Endothelial cell of umbilical vein (primary cell): ENCODE data around the gene RER1. TPM values are rescaled to one million over a fixed set of nuclear protein-coding genes. Genes with fewer than 3 reads are reported as not detected.

Source experiments
- BruUV-seq: library from RNA; stranded (reverse); fragments of 400-500 nt; replicated peaks from 2 replicates; lab custom pipeline; 2021; lab: Mats Ljungman, UMichigan
- CTCF ChIA-PET: fragments of 300-600, 350-600 bp; sonication (Branson Sonifier 250); formaldehyde crosslinking; loops from one replicate; lab custom pipeline; 2021; ENCODE audit warnings: antibody characterized with exemption, inconsistent platforms; lab: Charles Lee
- POLR2A ChIA-PET: fragments of 300-600, 350-600 bp; sonication (Branson Sonifier 250); formaldehyde crosslinking; loops from one replicate; lab custom pipeline; 2021; ENCODE audit warnings: antibody characterized with exemption, inconsistent platforms; lab: Charles Lee
- DNase-seq: peaks from one replicate; pipeline ENCODE4 v3.0.0-alpha.2; 2011; ENCODE audit warnings: low read depth, low spot score
- FAIRE-seq: peaks from 2 replicates; lab custom pipeline; 2011; peaks lifted over from hg19 to GRCh38; lab: Jason Lieb, UNC
- H2AFZ ChIP-seq: 2 replicates; pipeline ENCODE4 v1.6.0; 2012; ENCODE audit warnings: low read depth, low read length, control low read depth, inconsistent platforms
- H3K27ac ChIP-seq: 2 replicates; pipeline ENCODE4 v1.5.1; 2011; ENCODE audit warnings: low read depth, mild to moderate bottlenecking, control low read depth, low read length, moderate library complexity; ENCODE audit not compliant: insufficient read depth
- H3K27me3 ChIP-seq, 2 experiments: 2 replicates each; pipeline versions ENCODE4 v1.6.0 to v1.6.1; 2011; ENCODE audit warnings: low read length in 2 of 2, mixed read lengths in 1 of 2; ENCODE audit not compliant: control insufficient read depth in 2 of 2, insufficient read depth in 2 of 2
- H3K36me3 ChIP-seq, 2 experiments: 2 replicates in 1 of 2; 3 replicates in 1 of 2; pipeline ENCODE4 v1.5.1; 2011; ENCODE audit warnings: low read length in 2 of 2, mild to moderate bottlenecking in 1 of 2, moderate library complexity in 1 of 2; ENCODE audit not compliant: control insufficient read depth in 2 of 2, insufficient read depth in 2 of 2; ENCODE audit errors: extremely low read depth in 1 of 2
- H3K4me1 ChIP-seq: 3 replicates; pipeline ENCODE4 v1.5.1; 2011; ENCODE audit warnings: mild to moderate bottlenecking, low read length; ENCODE audit not compliant: control insufficient read depth, insufficient read depth; ENCODE audit errors: extremely low read depth
- H3K4me2 ChIP-seq: 2 replicates; pipeline ENCODE4 v1.6.1; 2011; ENCODE audit warnings: low read length, control low read depth, mixed read lengths; ENCODE audit not compliant: insufficient read depth
- H3K4me3 ChIP-seq, 3 experiments: fragments of 200-600 bp in 1 of 3; sonication (generic), shearing (Covaris generic) in 1 of 3; replicated peaks in 1 of 3; 2 replicates each; pipeline ENCODE4 v1.5.1; 2011 to 2016; ENCODE audit warnings: control low read depth in 3 of 3, low read length in 3 of 3, mild to moderate bottlenecking in 2 of 3, inconsistent platforms in 1 of 3, low read depth in 1 of 3, moderate library complexity in 1 of 3; ENCODE audit not compliant: insufficient read depth in 1 of 3
- H3K79me2 ChIP-seq: 2 replicates; pipeline ENCODE4 v1.6.0; 2012; ENCODE audit warnings: low read length, inconsistent platforms; ENCODE audit not compliant: control insufficient read depth, insufficient read depth
- H3K9ac ChIP-seq: replicated peaks from 2 replicates; pipeline ENCODE3; 2011; ENCODE audit warnings: low read length, control low read depth; ENCODE audit not compliant: insufficient read depth; ENCODE audit errors: extremely low read depth
- H3K9me1 ChIP-seq: replicated peaks from 3 replicates; pipeline ENCODE4 v1.6.0; 2011; ENCODE audit warnings: mild to moderate bottlenecking, low read length; ENCODE audit not compliant: control insufficient read depth, insufficient read depth; ENCODE audit errors: extremely low read depth
- H3K9me3 ChIP-seq: replicated peaks from 2 replicates; pipeline ENCODE4 v1.5.1; 2012; ENCODE audit warnings: low read length, inconsistent platforms; ENCODE audit not compliant: control insufficient read depth, insufficient read depth
- H4K20me1 ChIP-seq: replicated peaks from 2 replicates; pipeline ENCODE3; 2011; ENCODE audit warnings: mild to moderate bottlenecking, low read length; ENCODE audit not compliant: control insufficient read depth, insufficient read depth; ENCODE audit errors: extremely low read depth
- CTCF ChIP-seq, 2 donors: IDR thresholded peaks; 1 replicate in 1 of 2; 2 replicates in 1 of 2; pipeline ENCODE4 v1.5.1; 2011; ENCODE audit warnings: low read length in 2 of 2, mild to moderate bottlenecking in 2 of 2, moderate library complexity in 2 of 2, control low read depth in 1 of 2, inconsistent platforms in 1 of 2, low read depth in 1 of 2; ENCODE audit not compliant: insufficient read depth in 1 of 2; ENCODE audit errors: extremely low read depth in 1 of 2
- EZH2 ChIP-seq: IDR thresholded peaks from 2 replicates; pipeline ENCODE4 v1.6.1; 2012; ENCODE audit warnings: borderline replicate concordance, low read depth, mild to moderate bottlenecking, moderate library complexity, low read length, inconsistent platforms; ENCODE audit not compliant: severe bottlenecking
- FOS ChIP-seq: IDR thresholded peaks from 2 replicates; pipeline ENCODE4 v1.6.1; 2011; ENCODE audit warnings: mild to moderate bottlenecking, low read length, moderate library complexity, borderline replicate concordance; ENCODE audit not compliant: insufficient read depth
- GATA2 ChIP-seq: IDR thresholded peaks from 2 replicates; pipeline ENCODE4 v1.7.0; 2011; ENCODE audit warnings: low read depth, mild to moderate bottlenecking, moderate library complexity, mixed read lengths, low read length; ENCODE audit not compliant: insufficient read length, insufficient read depth
- JUN ChIP-seq: IDR thresholded peaks from 2 replicates; pipeline ENCODE4 v1.6.1; 2011; ENCODE audit warnings: borderline replicate concordance, low read depth; ENCODE audit not compliant: insufficient read length, insufficient read depth
- MAX ChIP-seq: IDR thresholded peaks from 2 replicates; pipeline ENCODE4 v1.6.1; 2011; ENCODE audit not compliant: insufficient read depth, insufficient read length
- MYC ChIP-seq: IDR thresholded peaks from one replicate; pipeline ENCODE4 v1.6.1; 2011; ENCODE audit warnings: mild to moderate bottlenecking, low read depth, low read length
- POLR2A ChIP-seq: IDR thresholded peaks from 2 replicates; pipeline ENCODE4 v1.6.1; 2012; ENCODE audit warnings: low read depth, mild to moderate bottlenecking, control low read depth, low read length
- POLR2AphosphoS5 ChIP-seq: IDR thresholded peaks from 2 replicates; pipeline ENCODE4 v1.6.1; 2012; ENCODE audit warnings: low read depth, mild to moderate bottlenecking, control low read depth, low read length, moderate library complexity; ENCODE audit not compliant: insufficient read depth
- dilution Hi-C: fragments of 300-500 bp; cut with MboI; formaldehyde crosslinking; loops from one replicate; pipeline ENCODE4 v1.15.0; 2019; ENCODE audit warnings: low sequenced_read_pairs; ENCODE audit not compliant: extremely low pct_ligation_motif_present
- intact Hi-C: fragments of 100-400 bp; cut with micrococcal nuclease; formaldehyde crosslinking; loops from one replicate; pipeline ENCODE4 v1.10.0; 2022
- polyA plus RNA-seq, 4 experiments: library from polyadenylated mRNA; depleted of rRNA in 3 of 4; stranded (reverse) in 3 of 4; unstranded in 1 of 4; fragments of >200 nt; gene quantifications; 2 replicates each; pipeline versions ENCODE4 v1.2.1 to v1.2.3, GENCODE V29; 2011 to 2012; ENCODE audit warnings: missing spikeins in 1 of 4
- total RNA-seq: library from RNA; stranded (reverse); gene quantifications from 2 replicates; pipeline ENCODE4 v1.2.3, GENCODE V29; 2021

RER1 gene
- total and polyA plus RNA-seq, 2 donors (not counting 3 experiments of a cell fraction or from before 2014, with no cell fraction given), result 179 to 292 TPM

- no peak overlapping the region for H3K4me2 ChIP-seq
- H3K4me3 ChIP-seq, result no peak overlapping the region
- FAIRE-seq, result no peak
- H3K27ac ChIP-seq, result no peak overlapping the region
- TF ChIP-seq GATA2 (no peak), POLR2AphosphoS5 (no peak), JUN (no peak), POLR2A (no peak), MAX (no peak), FOS (no peak), EZH2 (no peak), CTCF (IDR thresholded peaks at IDR 0.05; ENCODE audit: extremely low read depth in 1 of 2, insufficient read depth in 1 of 2, low read depth in 1 of 2, low read length in 2 of 2) (no peak), MYC (no peak)
- H3K4me1 ChIP-seq, result peaks cover 20% of the 10 kb centered on the region
- no peaks in the 10 kb centered on the region for H4K20me1 ChIP-seq
- dilution Hi-C loops, result no loop called here
- no peak for DNase-seq
- no peaks in the 10 kb centered on the region for H3K27me3 ChIP-seq
- POLR2A ChIA-PET, result no interaction called here
- intact Hi-C loops, result no loop called here
- no peaks in the 10 kb centered on the region for H3K36me3 ChIP-seq
- no peaks in the 10 kb centered on the region for H3K79me2 ChIP-seq
- CTCF ChIA-PET, result no interaction called here
- H3K9me3 ChIP-seq, result no peaks in the 10 kb centered on the region
- no TSS peak for BruUV-seq
- no peak overlapping the region for H3K9ac ChIP-seq
- no peaks in the 10 kb centered on the region for H3K9me1 ChIP-seq
- H2AFZ ChIP-seq, result no peak overlapping the region
Observed at GRCh38 chr1:2454227-2454626, 62.6 kb downstream of the RER1 start.

Other genes with a start within 250 kb of the RER1 start
- 62.6 and 69.8 TPM in 2 replicates for gene FAAP20, start 197.1 kb upstream of the RER1 start, total RNA-seq
- 31.5 and 57.8 TPM in 2 replicates for gene FAAP20, start 197.1 kb upstream of the RER1 start, polyA plus RNA-seq
- 76.0 and 80.3 TPM in 2 replicates for gene SKI, start 163.5 kb upstream of the RER1 start, total RNA-seq
- 9.0 and 11.6 TPM in 2 replicates for gene SKI, start 163.5 kb upstream of the RER1 start, polyA plus RNA-seq
- gene MORN1, start 287 bp upstream of the RER1 start, total RNA-seq, result 6.4 and 6.5 TPM in 2 replicates
- gene MORN1, start 287 bp upstream of the RER1 start, polyA plus RNA-seq, result 3.1 and 4.3 TPM in 2 replicates
- 23.0 and 26.7 TPM in 2 replicates for gene PEX10, start 20.7 kb downstream of the RER1 start, total RNA-seq
- gene PEX10, start 20.7 kb downstream of the RER1 start, polyA plus RNA-seq, result 25.1 and 31.5 TPM in 2 replicates
- 0.31 and 0.32 TPM in 2 replicates for gene PLCH2, start 84.4 kb downstream of the RER1 start, total RNA-seq
- gene PLCH2, start 84.4 kb downstream of the RER1 start, polyA plus RNA-seq, result 0.16 and 0.19 TPM in 2 replicates
- 34.0 and 34.7 TPM in 2 replicates for gene PANK4, start 134.8 kb downstream of the RER1 start, total RNA-seq
- 19.8 and 22.1 TPM in 2 replicates for gene PANK4, start 134.8 kb downstream of the RER1 start, polyA plus RNA-seq
- gene HES5, start 138.4 kb downstream of the RER1 start, total RNA-seq, result not detected in 2 replicates
- 0.07 TPM in 1 of 2 replicates, not detected in the other for gene HES5, start 138.4 kb downstream of the RER1 start, polyA plus RNA-seq
- 36.4 and 40.9 TPM in 2 replicates for gene TNFRSF14, start 164.5 kb downstream of the RER1 start, total RNA-seq
- gene TNFRSF14, start 164.5 kb downstream of the RER1 start, polyA plus RNA-seq, result 49.4 and 62.5 TPM in 2 replicates
- 55.8 and 56.8 TPM in 2 replicates for gene PRXL2B, start 194.9 kb downstream of the RER1 start, total RNA-seq
- gene PRXL2B, start 194.9 kb downstream of the RER1 start, polyA plus RNA-seq, result 29.6 and 39.3 TPM in 2 replicates
- 1.1 and 1.6 TPM in 2 replicates for gene MMEL1, start 241.2 kb downstream of the RER1 start, total RNA-seq
- gene MMEL1, start 241.2 kb downstream of the RER1 start, polyA plus RNA-seq, result 1.2 and 3.4 TPM in 2 replicates